ENCODE measurements around the gene ABHD12. TPM values are rescaled to one million over a fixed set of nuclear protein-coding genes. Genes with fewer than 3 reads are reported as not detected.
"Not testable (repeated sequence)": the region's sequence is repeated elsewhere in the genome, so short reads cannot be mapped to it uniquely, and the experiment has no call there.

ABHD12 gene
- total and polyA plus RNA-seq, 4 donors: 46.1 to 108 (median 86.6) TPM

DNA sequence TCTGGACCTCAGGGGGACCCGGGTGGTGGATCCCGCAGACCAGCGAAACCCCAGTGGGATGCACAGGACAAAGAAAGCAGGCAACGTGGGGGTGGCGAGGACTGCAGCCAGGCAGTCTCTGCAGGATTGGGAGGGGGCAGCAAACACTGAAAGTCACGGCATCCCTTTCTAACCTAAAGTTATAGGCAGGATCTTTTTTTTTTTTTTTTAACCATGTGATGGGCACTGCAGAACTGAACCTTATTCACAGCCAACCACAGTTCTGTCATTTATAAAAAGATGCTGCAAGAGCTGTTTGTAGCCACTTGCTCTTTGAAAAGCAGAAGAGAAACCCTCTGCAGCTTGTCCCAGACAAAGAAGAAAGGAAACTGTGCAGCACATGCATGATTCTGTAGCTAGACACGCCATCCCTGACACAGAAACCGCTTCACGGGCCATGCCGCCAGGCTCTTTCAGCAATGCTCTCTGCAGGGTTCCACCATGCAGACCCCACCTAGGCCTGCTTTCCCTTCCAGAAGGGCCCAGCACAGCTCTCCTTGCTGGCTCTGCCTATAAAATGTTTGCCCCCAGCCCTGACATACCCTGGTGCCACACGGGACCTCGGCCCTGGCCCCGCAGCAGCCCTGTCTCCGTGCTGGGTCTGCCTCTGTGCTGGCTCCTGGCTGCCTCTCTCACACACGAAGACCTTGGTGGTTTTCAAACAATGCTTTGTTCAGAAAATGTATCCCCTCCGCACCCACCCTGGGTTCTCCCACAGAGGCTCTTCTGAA is 72.0 kb downstream of the ABHD12 start:
- H3K9me3 ChIP-seq (ENCODE audit: control insufficient read depth, insufficient read depth, low read length): no peaks in the 10 kb centered on the region
- peak in 2 of 6 donors; percentile 32 to 51 for DNase-seq (ENCODE audit: low read depth in 4 of 6, low spot score in 6 of 6)
- H3K36me3 ChIP-seq (ENCODE audit: control insufficient read depth, insufficient read depth, low read length): peaks cover 43% of the 10 kb centered on the region
- H3K4me1 ChIP-seq (ENCODE audit: control insufficient read depth, insufficient read depth, low read length): peaks cover 47% of the 10 kb centered on the region
- H3K27ac ChIP-seq (ENCODE audit: low read depth, low read length): peak overlapping the region; percentile 33
- no peak overlapping the region for H3K4me3 ChIP-seq (ENCODE audit: low read depth, low read length)
- no peaks in the 10 kb centered on the region for H3K27me3 ChIP-seq (ENCODE audit: control insufficient read depth, insufficient read depth, low read length)
- 48% methylated on average over 13 of the region's 16 CpGs for WGBS (ENCODE audit: insufficient coverage)

DNA sequence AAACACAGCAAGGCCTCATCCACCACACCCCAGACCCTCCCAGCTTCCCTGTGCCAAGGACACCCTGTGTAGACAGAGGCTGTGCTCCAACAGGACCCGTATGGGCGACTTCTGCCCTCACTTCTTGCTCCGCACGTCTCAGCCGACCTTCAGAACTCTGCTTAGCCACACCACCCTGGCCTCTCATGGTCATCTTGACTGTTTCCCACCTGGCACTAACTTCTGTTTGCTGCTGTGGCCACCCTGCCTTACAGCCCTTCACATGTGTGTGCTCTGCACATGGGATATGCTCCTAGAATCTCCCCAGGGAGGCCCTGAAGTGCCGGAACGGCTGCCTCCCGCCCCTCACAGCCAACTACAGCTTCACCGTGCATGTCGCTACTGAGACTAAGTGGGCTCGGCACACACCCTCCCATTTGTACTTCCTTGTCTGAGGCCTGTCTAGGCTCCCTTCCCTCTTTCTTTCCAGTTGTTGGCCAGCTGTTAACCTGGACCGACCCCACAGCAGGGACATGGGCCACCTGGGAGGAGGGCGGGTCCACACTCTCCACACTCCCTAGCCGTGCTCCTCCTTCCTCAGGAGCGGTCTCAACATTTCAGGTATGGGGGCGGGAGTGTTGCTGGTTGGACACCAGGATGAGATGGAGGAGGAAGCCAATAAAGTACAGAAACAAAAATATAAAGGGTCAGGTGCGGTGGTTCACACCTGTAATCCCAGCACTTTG is 73.1 kb downstream of the ABHD12 start:
- Histone ChIP-seq H3K27ac (ENCODE audit: low read depth, low read length) (no peak overlapping the region), H3K4me1 (ENCODE audit: control insufficient read depth, insufficient read depth, low read length) (peaks cover 46% of the 10 kb centered on the region), H3K4me3 (ENCODE audit: low read depth, low read length) (no peak overlapping the region), H3K27me3 (ENCODE audit: control insufficient read depth, insufficient read depth, low read length) (no peaks in the 10 kb centered on the region), H3K9me3 (ENCODE audit: control insufficient read depth, insufficient read depth, low read length) (no peaks in the 10 kb centered on the region), H3K36me3 (ENCODE audit: control insufficient read depth, insufficient read depth, low read length) (peaks cover 39% of the 10 kb centered on the region)
- WGBS (ENCODE audit: insufficient coverage): 84% methylated on average over 11 of the region's 17 CpGs
- DNase-seq (ENCODE audit: low read depth in 4 of 6, low spot score in 6 of 6): no peak

GRCh38 chr20:25316506-25317190 is 74.0 kb downstream of the ABHD12 start:
- peaks cover 45% of the 10 kb centered on the region for H3K36me3 ChIP-seq (ENCODE audit: control insufficient read depth, insufficient read depth, low read length)
- DNase-seq (ENCODE audit: low read depth in 4 of 6, low spot score in 6 of 6): no peak
- no peaks in the 10 kb centered on the region for H3K27me3 ChIP-seq (ENCODE audit: control insufficient read depth, insufficient read depth, low read length)
- no peak overlapping the region for H3K4me3 ChIP-seq (ENCODE audit: low read depth, low read length)
- WGBS (ENCODE audit: insufficient coverage): 98% methylated on average over 8 of the region's 11 CpGs
- H3K9me3 ChIP-seq (ENCODE audit: control insufficient read depth, insufficient read depth, low read length): no peaks in the 10 kb centered on the region
- H3K4me1 ChIP-seq (ENCODE audit: control insufficient read depth, insufficient read depth, low read length): peaks cover 43% of the 10 kb centered on the region
- H3K27ac ChIP-seq (ENCODE audit: low read depth, low read length): no peak overlapping the region

DNA sequence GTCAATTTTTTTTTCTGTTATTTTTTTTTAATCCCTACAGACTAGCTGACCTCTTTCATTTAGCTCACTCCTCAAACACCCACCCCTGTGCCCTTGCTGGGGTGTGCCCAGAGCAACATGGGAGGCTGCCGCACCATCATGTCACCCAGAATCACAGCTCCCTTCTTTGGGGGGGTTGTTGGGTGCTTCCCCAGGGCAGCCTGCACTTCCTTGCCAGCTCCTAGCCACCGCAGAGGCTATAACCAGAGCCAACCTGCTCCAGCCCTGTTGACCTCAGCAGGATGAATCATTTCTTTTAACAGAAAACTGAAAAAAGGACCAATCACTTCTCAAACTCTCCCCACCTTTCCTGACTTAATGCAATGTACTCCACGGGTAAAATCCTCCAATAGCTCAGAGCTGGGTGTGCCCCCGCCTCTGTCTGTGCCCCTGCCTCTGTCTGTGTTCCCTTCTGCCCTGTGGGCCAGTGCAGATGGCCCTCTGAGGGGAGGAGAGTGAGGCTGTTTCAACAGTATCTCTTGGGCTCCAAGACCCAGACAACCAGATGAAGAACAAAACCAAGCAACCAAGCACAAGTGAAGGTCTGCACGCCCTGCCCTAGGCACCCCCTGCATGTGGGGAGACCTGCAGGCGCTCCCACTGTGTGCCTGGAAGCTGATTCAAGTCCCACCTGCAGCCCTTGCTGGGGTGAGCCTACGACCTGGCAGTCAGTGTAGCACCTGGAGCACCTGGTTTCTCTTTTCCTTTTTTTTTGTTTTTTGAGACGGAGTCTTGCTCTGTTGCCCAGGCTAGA is 75.0 kb downstream of the ABHD12 start:
- H3K27ac ChIP-seq (ENCODE audit: low read depth, low read length): no peak overlapping the region

DNA sequence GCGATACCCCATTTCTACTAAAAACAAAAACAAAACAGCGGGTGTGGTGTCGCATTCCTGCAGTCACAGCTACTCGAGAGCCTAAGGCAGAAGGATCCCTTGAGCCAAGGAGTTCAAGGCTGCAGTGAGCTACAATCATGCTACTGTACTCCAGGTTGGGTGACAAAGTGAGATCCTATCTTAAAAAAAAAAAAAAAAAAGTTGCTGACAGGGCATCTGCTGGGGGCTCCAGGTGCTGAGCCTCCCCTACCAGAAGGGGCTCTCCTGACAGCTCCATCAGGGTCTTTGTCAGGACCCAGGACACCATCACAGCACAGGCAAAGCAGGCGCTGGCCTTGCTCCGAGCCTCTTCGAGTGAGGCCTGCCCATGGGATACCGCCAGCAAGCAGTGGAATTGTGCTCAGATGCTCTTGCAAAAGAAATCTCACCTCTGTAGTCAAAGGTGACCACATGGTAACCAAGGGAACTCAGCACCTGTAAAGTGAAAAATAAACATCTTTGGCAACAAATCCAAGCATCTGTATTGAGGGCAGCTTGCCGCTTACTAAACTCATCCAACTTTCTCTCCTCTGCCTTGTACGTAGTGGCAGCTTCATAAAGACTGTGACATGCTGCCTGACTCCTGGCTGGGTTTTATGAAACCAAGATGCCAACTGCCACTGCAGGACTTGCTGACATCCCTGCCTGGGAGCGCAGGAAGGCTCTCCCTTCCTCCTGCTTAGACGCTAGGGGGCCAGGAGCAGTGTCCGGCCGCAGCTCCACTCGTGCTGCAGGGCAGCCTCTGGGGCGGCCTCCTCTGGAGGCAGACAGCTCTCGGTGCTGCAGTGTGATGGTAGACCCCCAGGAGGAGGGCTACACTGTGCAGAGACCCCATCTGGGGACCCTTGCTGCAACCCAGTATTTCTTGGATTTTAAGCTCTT is 75.9 kb downstream of the ABHD12 start:
- peaks cover 46% of the 10 kb centered on the region for H3K36me3 ChIP-seq (ENCODE audit: control insufficient read depth, insufficient read depth, low read length)
- H3K4me1 ChIP-seq (ENCODE audit: control insufficient read depth, insufficient read depth, low read length): peaks cover 43% of the 10 kb centered on the region
- H3K4me3 ChIP-seq (ENCODE audit: low read depth, low read length): no peak overlapping the region
- no peak overlapping the region for H3K27ac ChIP-seq (ENCODE audit: low read depth, low read length)
- H3K9me3 ChIP-seq (ENCODE audit: control insufficient read depth, insufficient read depth, low read length): no peaks in the 10 kb centered on the region
- WGBS (ENCODE audit: insufficient coverage): 87% methylated on average over 14 of the region's 17 CpGs
- DNase-seq (ENCODE audit: low read depth in 4 of 6, low spot score in 6 of 6): no peak
- H3K27me3 ChIP-seq (ENCODE audit: control insufficient read depth, insufficient read depth, low read length): no peaks in the 10 kb centered on the region

More for the DNA sequence above, 75.0 kb downstream of the ABHD12 start:
- H3K4me1 ChIP-seq (ENCODE audit: control insufficient read depth, insufficient read depth, low read length): peaks cover 43% of the 10 kb centered on the region
- H3K36me3 ChIP-seq (ENCODE audit: control insufficient read depth, insufficient read depth, low read length): peaks cover 40% of the 10 kb centered on the region
- WGBS (ENCODE audit: insufficient coverage): 96% methylated on average over 6 of the region's 8 CpGs
- DNase-seq (ENCODE audit: low read depth in 4 of 6, low spot score in 6 of 6): no peak
- no peaks in the 10 kb centered on the region for H3K9me3 ChIP-seq (ENCODE audit: control insufficient read depth, insufficient read depth, low read length)
- no peaks in the 10 kb centered on the region for H3K27me3 ChIP-seq (ENCODE audit: control insufficient read depth, insufficient read depth, low read length)
- no peak overlapping the region for H3K4me3 ChIP-seq (ENCODE audit: low read depth, low read length)

GRCh38 chr20:25313593-25313992 is 77.0 kb downstream of the ABHD12 start:
- no peak for DNase-seq (ENCODE audit: low read depth in 4 of 6, low spot score in 6 of 6)
- Histone ChIP-seq H3K36me3 (ENCODE audit: control insufficient read depth, insufficient read depth, low read length) (peaks cover 51% of the 10 kb centered on the region), H3K27me3 (ENCODE audit: control insufficient read depth, insufficient read depth, low read length) (no peaks in the 10 kb centered on the region), H3K4me3 (ENCODE audit: low read depth, low read length) (no peak overlapping the region), H3K4me1 (ENCODE audit: control insufficient read depth, insufficient read depth, low read length) (peaks cover 32% of the 10 kb centered on the region), H3K27ac (ENCODE audit: low read depth, low read length) (no peak overlapping the region), H3K9me3 (ENCODE audit: control insufficient read depth, insufficient read depth, low read length) (no peaks in the 10 kb centered on the region)
- WGBS (ENCODE audit: insufficient coverage): 100% methylated on average over 1 of the region's 2 CpGs

DNA sequence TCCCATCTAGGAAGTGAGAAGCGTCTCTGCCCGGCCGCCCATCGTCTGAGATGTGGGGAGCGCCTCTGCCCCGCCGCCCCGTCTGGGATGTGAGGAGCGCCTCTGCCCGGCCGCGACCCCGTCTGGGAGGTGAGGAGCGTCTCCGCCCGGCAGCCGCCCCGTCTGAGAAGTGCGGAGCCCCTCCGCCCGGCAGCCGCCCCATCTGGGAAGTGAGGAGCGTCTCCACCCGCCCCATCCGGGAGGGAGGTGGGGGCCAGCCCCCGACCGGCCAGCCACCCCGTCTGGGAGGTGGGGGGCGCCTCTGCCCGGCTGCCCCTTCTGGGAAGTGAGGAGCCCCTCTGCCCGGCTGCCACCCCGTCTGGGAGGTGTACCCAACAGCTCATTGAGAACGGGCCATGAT is 77.9 kb downstream of the ABHD12 start:
- not testable (repeated sequence) for H3K4me3 ChIP-seq (ENCODE audit: low read depth, low read length); DNase-seq (ENCODE audit: low read depth in 4 of 6, low spot score in 6 of 6); H3K27ac ChIP-seq (ENCODE audit: low read depth, low read length); H3K27me3 ChIP-seq (ENCODE audit: control insufficient read depth, insufficient read depth, low read length); H3K9me3 ChIP-seq (ENCODE audit: control insufficient read depth, insufficient read depth, low read length)
- H3K4me1 ChIP-seq (ENCODE audit: control insufficient read depth, insufficient read depth, low read length): peaks cover 25% of the 10 kb centered on the region
- 100% methylated on average over 5 of the region's 33 CpGs for WGBS (ENCODE audit: insufficient coverage)
- peaks cover 59% of the 10 kb centered on the region for H3K36me3 ChIP-seq (ENCODE audit: control insufficient read depth, insufficient read depth, low read length)

DNA sequence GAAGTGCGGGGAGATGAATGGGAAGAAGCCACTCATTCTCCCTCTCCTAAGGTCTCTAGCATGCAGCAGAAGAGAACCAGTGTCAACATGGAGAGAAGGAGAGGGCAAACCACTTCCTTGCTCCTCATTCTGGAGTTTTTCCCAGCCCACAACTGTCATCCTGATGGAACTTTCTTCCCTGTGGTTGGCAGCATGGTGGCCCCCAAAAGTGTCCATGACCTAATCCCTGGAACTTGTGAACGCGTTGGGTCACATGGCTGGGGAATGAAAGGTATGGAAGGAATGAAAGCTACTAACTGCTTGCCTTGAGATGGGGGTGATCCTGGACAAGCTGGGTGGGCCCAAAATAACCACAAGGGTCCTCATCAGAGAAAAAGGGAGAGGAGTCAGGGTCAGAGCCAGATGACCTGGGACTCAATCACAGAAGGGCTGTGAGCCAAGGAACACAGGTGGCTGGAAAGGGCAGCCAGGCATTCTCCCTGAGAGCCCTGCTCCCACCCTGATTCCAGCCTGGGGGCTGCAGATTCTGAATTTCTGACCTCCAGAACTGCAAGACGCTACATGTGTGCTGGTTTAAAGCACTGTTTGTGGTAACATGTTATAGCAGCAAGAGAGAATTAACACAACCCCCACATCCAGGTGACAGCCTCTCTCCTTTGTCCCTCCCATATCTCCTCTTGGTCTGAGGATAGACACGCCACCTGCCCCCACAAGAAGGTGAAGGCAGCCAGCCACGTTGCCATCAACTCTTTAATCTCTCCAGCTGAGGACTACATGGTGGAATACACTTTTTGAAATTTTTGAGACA is 79.5 kb downstream of the ABHD12 start:
- peak overlapping the region; percentile 0 for H3K27ac ChIP-seq (ENCODE audit: low read depth, low read length)
- peaks cover 17% of the 10 kb centered on the region for H3K4me1 ChIP-seq (ENCODE audit: control insufficient read depth, insufficient read depth, low read length)
- no peaks in the 10 kb centered on the region for H3K9me3 ChIP-seq (ENCODE audit: control insufficient read depth, insufficient read depth, low read length)
- WGBS (ENCODE audit: insufficient coverage): 84% methylated on average over 3 of the region's 6 CpGs
- DNase-seq (ENCODE audit: low read depth in 4 of 6, low spot score in 6 of 6): no peak
- no peak overlapping the region for H3K4me3 ChIP-seq (ENCODE audit: low read depth, low read length)
- no peaks in the 10 kb centered on the region for H3K27me3 ChIP-seq (ENCODE audit: control insufficient read depth, insufficient read depth, low read length)
- H3K36me3 ChIP-seq (ENCODE audit: control insufficient read depth, insufficient read depth, low read length): peaks cover 58% of the 10 kb centered on the region
